SU-DHL-6 (cell line): ENCODE data around the gene FBXW7.

Experiments
- EZH2phosphoT487 ChIP-seq: fragments of 200-600 bp; sonication (generic), shearing (Covaris generic); conservative IDR thresholded peaks from 2 replicates; pipeline ENCODE4 v1.6.1; 2018; ENCODE audit warnings: mild to moderate bottlenecking, antibody characterized with exemption, low read length, moderate library complexity, mixed read lengths
- TF ChIP-seq, protein P1 (sequence below): fragments of 200-600 bp; sonication (generic); IDR thresholded peaks from one replicate; pipeline ENCODE4 v1.5.1; 2017; ENCODE audit warnings: antibody characterized with exemption, mild to moderate bottlenecking, low read length, moderate library complexity; ENCODE audit not compliant: insufficient read depth, poor library complexity, severe bottlenecking

DNA sequence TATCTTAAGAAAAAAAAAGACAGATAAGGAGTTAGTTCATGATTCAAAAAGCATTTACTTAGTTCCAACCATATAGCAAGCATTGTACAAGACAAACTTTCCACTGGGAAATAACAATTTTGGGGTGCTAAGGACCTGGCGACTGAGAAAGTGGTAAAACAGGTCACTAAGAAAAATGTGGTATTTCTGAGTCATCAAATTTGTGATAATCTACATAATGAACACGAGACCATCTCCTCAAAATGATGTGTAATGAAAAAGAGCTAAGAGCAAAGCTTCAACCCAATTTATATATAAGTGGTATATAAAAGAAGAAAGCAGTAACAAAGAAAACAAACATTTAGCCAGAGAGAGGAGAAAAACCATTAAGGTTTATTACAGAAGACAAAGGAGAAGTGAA, 72.3 kb downstream of the FBXW7 start:
- TF ChIP-seq, protein P1, sequence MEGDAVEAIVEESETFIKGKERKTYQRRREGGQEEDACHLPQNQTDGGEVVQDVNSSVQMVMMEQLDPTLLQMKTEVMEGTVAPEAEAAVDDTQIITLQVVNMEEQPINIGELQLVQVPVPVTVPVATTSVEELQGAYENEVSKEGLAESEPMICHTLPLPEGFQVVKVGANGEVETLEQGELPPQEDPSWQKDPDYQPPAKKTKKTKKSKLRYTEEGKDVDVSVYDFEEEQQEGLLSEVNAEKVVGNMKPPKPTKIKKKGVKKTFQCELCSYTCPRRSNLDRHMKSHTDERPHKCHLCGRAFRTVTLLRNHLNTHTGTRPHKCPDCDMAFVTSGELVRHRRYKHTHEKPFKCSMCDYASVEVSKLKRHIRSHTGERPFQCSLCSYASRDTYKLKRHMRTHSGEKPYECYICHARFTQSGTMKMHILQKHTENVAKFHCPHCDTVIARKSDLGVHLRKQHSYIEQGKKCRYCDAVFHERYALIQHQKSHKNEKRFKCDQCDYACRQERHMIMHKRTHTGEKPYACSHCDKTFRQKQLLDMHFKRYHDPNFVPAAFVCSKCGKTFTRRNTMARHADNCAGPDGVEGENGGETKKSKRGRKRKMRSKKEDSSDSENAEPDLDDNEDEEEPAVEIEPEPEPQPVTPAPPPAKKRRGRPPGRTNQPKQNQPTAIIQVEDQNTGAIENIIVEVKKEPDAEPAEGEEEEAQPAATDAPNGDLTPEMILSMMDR, result no peak
- TF ChIP-seq EZH2phosphoT487, result no peak
